Mesenchymal stem cell (in vitro differentiated cells and primary cell): ENCODE results near the gene ACP1.

ENCODE experiments used
- DNase-seq: peaks from one replicate; pipeline ENCODE4 v3.0.0-alpha.2; 2013
- H2AFZ ChIP-seq: one replicate; pipeline ENCODE4 v1.6.1; 2013; ENCODE audit warnings: low read depth, mild to moderate bottlenecking, control low read depth, inconsistent platforms, low read length, moderate library complexity
- H2AK5ac ChIP-seq: 2 replicates; pipeline ENCODE4 v1.6.1; 2013; ENCODE audit warnings: low read length, moderate library complexity, mild to moderate bottlenecking, inconsistent platforms; ENCODE audit not compliant: severe bottlenecking
- H2BK120ac ChIP-seq: one replicate; pipeline ENCODE4 v1.6.1; 2013; ENCODE audit warnings: low read depth, mild to moderate bottlenecking, inconsistent platforms, low read length, moderate library complexity
- H2BK12ac ChIP-seq, 2 experiments: one replicate each; pipeline ENCODE4 v1.6.1; 2013; ENCODE audit warnings: inconsistent platforms in 2 of 2, low read length in 2 of 2, mild to moderate bottlenecking in 2 of 2, moderate library complexity in 2 of 2, control low read depth in 1 of 2
- H2BK15ac ChIP-seq: one replicate; pipeline ENCODE4 v1.6.1; 2013; ENCODE audit warnings: mild to moderate bottlenecking, low read depth, inconsistent platforms; ENCODE audit not compliant: poor library complexity, severe bottlenecking
- H2BK5ac ChIP-seq: 2 replicates; pipeline ENCODE4 v1.6.1; 2013; ENCODE audit warnings: low read depth, mild to moderate bottlenecking, low read length, control low read depth, inconsistent platforms; ENCODE audit not compliant: poor library complexity, severe bottlenecking
- H3K14ac ChIP-seq, 2 experiments: one replicate each; pipeline ENCODE4 v1.6.1; 2013; ENCODE audit warnings: inconsistent platforms in 2 of 2, low read length in 2 of 2, control low read depth in 1 of 2, mild to moderate bottlenecking in 1 of 2, moderate library complexity in 1 of 2
- H3K18ac ChIP-seq, 2 experiments: one replicate each; pipeline ENCODE4 v1.6.1; 2013; ENCODE audit warnings: inconsistent platforms in 2 of 2, low read length in 2 of 2, control low read depth in 1 of 2, low read depth in 1 of 2, mild to moderate bottlenecking in 1 of 2
- H3K23ac ChIP-seq, 2 experiments: one replicate each; pipeline ENCODE4 v1.6.1; 2013; ENCODE audit warnings: inconsistent platforms in 2 of 2, low read length in 2 of 2, mild to moderate bottlenecking in 2 of 2, moderate library complexity in 2 of 2, control low read depth in 1 of 2
- H3K27ac ChIP-seq: 2 replicates; pipeline ENCODE4 v1.5.1; 2013; ENCODE audit warnings: mild to moderate bottlenecking, moderate library complexity, low read length, control low read depth, inconsistent platforms; ENCODE audit not compliant: poor library complexity, severe bottlenecking
- H3K27me3 ChIP-seq, 2 experiments: 2 replicates each; pipeline versions ENCODE4 v1.6.1 to v1.7.0; 2013; ENCODE audit warnings: low read length in 2 of 2, mild to moderate bottlenecking in 2 of 2, moderate library complexity in 2 of 2, control low read depth in 1 of 2, inconsistent platforms in 1 of 2; ENCODE audit not compliant: control insufficient read depth in 1 of 2, insufficient read depth in 1 of 2
- H3K36me3 ChIP-seq, 2 experiments: 2 replicates each; pipeline versions ENCODE4 v1.6.1 to v1.7.0; 2013; ENCODE audit warnings: low read length in 2 of 2, control low read depth in 1 of 2, inconsistent platforms in 1 of 2, low read depth in 1 of 2, mild to moderate bottlenecking in 1 of 2; ENCODE audit not compliant: insufficient read depth in 2 of 2, control insufficient read depth in 1 of 2
- H3K4ac ChIP-seq, 2 experiments: one replicate each; pipeline ENCODE4 v1.6.1; 2013; ENCODE audit warnings: inconsistent platforms in 2 of 2, low read length in 2 of 2, mild to moderate bottlenecking in 2 of 2, moderate library complexity in 2 of 2, control low read depth in 1 of 2, low read depth in 1 of 2
- H3K4me1 ChIP-seq: 2 replicates; pipeline ENCODE4 v1.6.1; 2013; ENCODE audit warnings: low read depth, low read length, control low read depth; ENCODE audit not compliant: control insufficient read depth, insufficient read depth
- H3K4me2 ChIP-seq: 2 replicates; pipeline ENCODE4 v1.6.1; 2013; ENCODE audit warnings: low read length, mild to moderate bottlenecking, inconsistent platforms; ENCODE audit not compliant: poor library complexity, severe bottlenecking
- H3K4me3 ChIP-seq, 2 experiments: 2 replicates each; pipeline versions ENCODE4 v1.5.1 to v1.7.0; 2013; ENCODE audit warnings: low read length in 2 of 2, mild to moderate bottlenecking in 2 of 2, control low read depth in 1 of 2, low read depth in 1 of 2; ENCODE audit not compliant: insufficient read depth in 1 of 2
- H3K79me1 ChIP-seq: replicated peaks from 2 replicates; pipeline ENCODE4 v1.6.1; 2013; ENCODE audit warnings: mild to moderate bottlenecking, control low read depth, low read length, inconsistent platforms; ENCODE audit not compliant: poor library complexity, severe bottlenecking
- H3K9ac ChIP-seq: 2 replicates; pipeline ENCODE4 v1.7.0; 2013; ENCODE audit warnings: mild to moderate bottlenecking, low read length, moderate library complexity
- H3K9me3 ChIP-seq: 2 replicates; pipeline ENCODE4 v1.7.0; 2013; ENCODE audit warnings: mild to moderate bottlenecking, low read length; ENCODE audit not compliant: control insufficient read depth
- H4K8ac ChIP-seq: one replicate; pipeline ENCODE4 v1.6.1; 2013; ENCODE audit warnings: inconsistent platforms, mild to moderate bottlenecking, low read length, moderate library complexity
- H4K91ac ChIP-seq: one replicate; pipeline ENCODE4 v1.6.1; 2013; ENCODE audit warnings: mild to moderate bottlenecking, low read length, inconsistent platforms
- WGBS: methylation state at CpG from one replicate; pipeline ENCODE4 v1.1.7; 2013; ENCODE audit warnings: mixed read lengths; 5-methylcytosine and 5-hydroxymethylcytosine counted together

The ACP1 gene

DNA sequence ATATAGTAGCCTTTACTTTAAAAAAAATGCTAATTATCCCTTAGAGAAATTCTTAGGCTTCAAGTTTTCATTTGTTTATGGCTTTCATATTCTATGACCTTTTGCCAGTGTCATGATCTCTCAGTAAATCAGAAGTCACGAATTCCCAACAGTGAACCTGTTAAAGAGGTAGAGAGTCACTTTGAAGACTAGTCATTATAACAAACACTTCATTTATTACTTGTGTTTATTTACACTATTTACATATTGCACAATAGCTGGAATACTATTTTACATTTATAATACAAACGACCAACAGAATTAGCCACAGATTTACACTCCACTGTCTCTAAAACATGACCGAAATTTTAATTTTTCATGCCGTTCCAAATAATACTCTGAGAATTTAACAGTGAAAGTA is 14.6 kb downstream of the ACP1 start:
- Histone ChIP-seq H3K14ac (no peak overlapping the region), H4K91ac (no peak overlapping the region), H3K27ac (no peak overlapping the region), H3K27me3 (no peaks in the 10 kb centered on the region), H4K8ac (no peak overlapping the region), H2AK5ac (no peak overlapping the region), H3K9ac (no peak overlapping the region), H2AFZ (no peak overlapping the region), H2BK15ac (no peak overlapping the region), H3K79me1 (peaks cover 30% of the 10 kb centered on the region), H3K9me3 (no peaks in the 10 kb centered on the region), H3K18ac (no peak overlapping the region), H3K4me2 (no peak overlapping the region), H3K4ac (no peak overlapping the region), H2BK120ac (no peak overlapping the region), H3K4me3 (no peak overlapping the region), H2BK5ac (no peak overlapping the region), H3K4me1 (peaks cover 7% of the 10 kb centered on the region), H3K36me3 (peaks cover 34 to 85% of the 10 kb centered on the region in 2 experiments), H3K23ac (no peak overlapping the region), H2BK12ac (no peak overlapping the region)
- DNase-seq, result no peak
- WGBS, result 60% methylated on average over 1 of the region's 4 CpGs

- no peak overlapping the region for H4K91ac ChIP-seq
Measured at GRCh38 chr2:279956-280649, 15.4 kb downstream of the ACP1 start.

GRCh38 chr2:280650-281110 is 15.9 kb downstream of the ACP1 start:
- Histone ChIP-seq H3K4ac (no peak overlapping the region), H3K4me2 (no peak overlapping the region), H2BK12ac (no peak overlapping the region), H2AK5ac (no peak overlapping the region), H3K23ac (no peak overlapping the region), H3K9me3 (no peaks in the 10 kb centered on the region), H3K9ac (no peak overlapping the region), H4K8ac (no peak overlapping the region), H2BK5ac (no peak overlapping the region), H2AFZ (no peak overlapping the region), H4K91ac (no peak overlapping the region), H2BK120ac (no peak overlapping the region), H3K27ac (no peak overlapping the region), H2BK15ac (no peak overlapping the region), H3K36me3 (peaks cover 28 to 73% of the 10 kb centered on the region in 2 experiments), H3K14ac (no peak overlapping the region), H3K79me1 (peaks cover 28% of the 10 kb centered on the region), H3K4me1 (peaks cover 11% of the 10 kb centered on the region), H3K27me3 (no peaks in the 10 kb centered on the region), H3K4me3 (no peak overlapping the region), H3K18ac (no peak overlapping the region)
- 83% methylated on average over 7 of the region's 7 CpGs for WGBS
- DNase-seq, result no peak

More at GRCh38 chr2:279956-280649, 15.4 kb downstream of the ACP1 start:
- H3K4me2 ChIP-seq, result no peak overlapping the region
- no peak overlapping the region for H2BK120ac ChIP-seq
- no peak overlapping the region for H2BK5ac ChIP-seq
- no peak for DNase-seq
- peaks cover 11% of the 10 kb centered on the region for H3K4me1 ChIP-seq
- H3K27ac ChIP-seq, result no peak overlapping the region
- no peak overlapping the region for H2AK5ac ChIP-seq
- WGBS, result 100% methylated on average over 2 of the region's 4 CpGs
- H4K8ac ChIP-seq, result no peak overlapping the region
- no peaks in the 10 kb centered on the region for H3K9me3 ChIP-seq
- H3K27me3 ChIP-seq, result no peaks in the 10 kb centered on the region
- H2BK15ac ChIP-seq, result no peak overlapping the region
- no peak overlapping the region for H3K23ac ChIP-seq
- no peak overlapping the region for H3K14ac ChIP-seq
- H3K4me3 ChIP-seq, result no peak overlapping the region
- H2AFZ ChIP-seq, result no peak overlapping the region
- no peak overlapping the region for H3K4ac ChIP-seq
- H3K9ac ChIP-seq, result no peak overlapping the region
- peaks cover 28% of the 10 kb centered on the region for H3K79me1 ChIP-seq
- peaks cover 31 to 78% of the 10 kb centered on the region in 2 experiments for H3K36me3 ChIP-seq
- no peak overlapping the region for H3K18ac ChIP-seq
- H2BK12ac ChIP-seq, result no peak overlapping the region

DNA sequence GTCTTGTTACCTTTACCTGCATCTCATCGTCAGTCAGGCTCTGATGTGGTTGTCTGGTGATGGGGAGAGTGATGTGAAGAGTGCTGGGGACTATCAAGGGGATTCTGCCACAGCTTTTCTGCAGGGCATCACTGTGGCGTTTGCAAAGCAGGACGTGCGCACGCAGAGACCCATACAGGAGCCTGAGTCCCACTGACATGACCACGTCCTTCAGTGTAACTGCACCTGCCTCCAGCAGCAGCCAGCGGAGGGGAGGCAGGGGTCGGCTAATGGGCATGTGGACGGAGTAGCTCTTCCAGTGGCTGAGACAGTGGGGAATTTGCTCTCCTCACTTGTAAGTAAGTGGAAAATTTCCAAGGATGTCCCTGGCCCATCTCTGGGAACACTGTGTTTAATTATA is 16.6 kb downstream of the ACP1 start:
- Histone ChIP-seq H2BK5ac (no peak overlapping the region), H4K8ac (no peak overlapping the region), H3K27ac (no peak overlapping the region), H2AFZ (no peak overlapping the region), H3K4me3 (no peak overlapping the region), H3K36me3 (peaks cover 24 to 66% of the 10 kb centered on the region in 2 experiments), H3K23ac (no peak overlapping the region), H2BK12ac (no peak overlapping the region), H2BK15ac (no peak overlapping the region), H2BK120ac (no peak overlapping the region), H3K9me3 (no peaks in the 10 kb centered on the region), H4K91ac (no peak overlapping the region), H3K27me3 (peaks cover 0 to 6% of the 10 kb centered on the region in 2 experiments), H3K79me1 (peaks cover 23% of the 10 kb centered on the region), H3K14ac (no peak overlapping the region), H3K4me1 (peaks cover 11% of the 10 kb centered on the region), H3K9ac (no peak overlapping the region), H3K18ac (no peak overlapping the region), H3K4me2 (no peak overlapping the region), H2AK5ac (no peak overlapping the region), H3K4ac (no peak overlapping the region)
- WGBS, result 99% methylated on average over 9 of the region's 9 CpGs
- no peak for DNase-seq
